HG02759 (cell line): Measurements from ENCODE around the gene ARHGEF11.
"Not testable (repeated sequence)": the region's sequence is repeated elsewhere in the genome, so short reads cannot be mapped to it uniquely, and the experiment has no call there.

Source experiments
- ATAC-seq: cut with Tn5 transposase; IDR thresholded peaks from one replicate; pipeline ENCODE4 v1.9.1; 2021; ENCODE audit warnings: mild to moderate bottlenecking, moderate library complexity; ENCODE audit not compliant: unreplicated experiment

The ARHGEF11 gene

DNA sequence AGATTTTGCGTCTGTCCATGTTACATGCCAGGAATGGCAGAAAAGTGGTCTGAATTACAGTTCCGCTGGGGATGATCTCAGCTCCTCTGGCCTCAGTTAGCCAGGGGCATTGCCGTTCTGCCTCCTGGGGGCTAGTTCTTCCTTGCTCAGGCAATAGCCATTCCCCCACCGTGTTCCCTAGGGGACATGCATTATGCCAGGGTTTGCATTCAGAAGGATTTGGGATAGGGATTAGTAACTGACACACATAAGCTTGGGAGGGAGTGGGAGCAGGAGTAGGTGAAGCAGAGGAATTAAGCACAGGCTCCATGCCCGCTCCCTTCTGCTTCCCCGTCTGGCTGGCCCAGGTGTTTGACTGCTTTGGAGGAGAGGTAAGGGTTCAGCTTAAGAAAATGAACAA is 112.4 kb downstream of the ARHGEF11 start:
- no peak for ATAC-seq

DNA sequence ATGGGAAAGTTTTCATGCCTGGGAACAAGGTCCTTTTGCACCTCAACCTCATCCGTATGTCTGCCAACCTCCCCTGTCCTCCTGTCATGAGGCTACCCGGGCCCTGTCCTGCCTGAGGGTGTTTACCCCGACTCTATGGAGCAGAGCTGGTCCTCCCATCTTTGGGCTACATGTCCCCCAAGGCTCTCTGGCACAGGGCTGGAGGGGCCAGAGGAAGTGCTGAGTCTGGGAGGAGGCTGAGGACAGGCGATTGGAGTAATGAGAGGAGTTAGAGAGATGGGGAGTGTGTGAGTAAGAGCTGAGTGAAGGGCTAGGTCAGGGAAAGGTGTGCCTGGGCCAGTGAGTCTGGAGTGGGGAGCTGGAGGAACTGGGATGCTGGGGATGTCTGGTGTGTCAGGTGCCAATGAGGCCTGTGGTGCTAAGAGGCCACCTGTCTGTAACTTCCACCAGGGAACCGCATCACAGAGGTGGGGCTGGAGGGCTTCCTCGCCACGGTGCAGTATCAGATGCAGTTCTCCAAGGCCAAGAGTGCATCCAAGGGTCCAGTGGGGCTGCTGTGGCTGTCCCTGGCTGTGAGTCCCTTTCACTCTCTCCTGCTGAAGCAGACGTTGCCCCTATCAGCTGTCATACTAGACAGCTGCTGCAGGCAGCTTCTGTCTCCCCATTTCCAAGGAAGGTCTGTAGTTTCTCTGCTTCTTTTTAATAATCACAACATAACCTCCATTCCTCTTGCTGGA is 113.4 kb downstream of the ARHGEF11 start:
- ATAC-seq: no peak

DNA sequence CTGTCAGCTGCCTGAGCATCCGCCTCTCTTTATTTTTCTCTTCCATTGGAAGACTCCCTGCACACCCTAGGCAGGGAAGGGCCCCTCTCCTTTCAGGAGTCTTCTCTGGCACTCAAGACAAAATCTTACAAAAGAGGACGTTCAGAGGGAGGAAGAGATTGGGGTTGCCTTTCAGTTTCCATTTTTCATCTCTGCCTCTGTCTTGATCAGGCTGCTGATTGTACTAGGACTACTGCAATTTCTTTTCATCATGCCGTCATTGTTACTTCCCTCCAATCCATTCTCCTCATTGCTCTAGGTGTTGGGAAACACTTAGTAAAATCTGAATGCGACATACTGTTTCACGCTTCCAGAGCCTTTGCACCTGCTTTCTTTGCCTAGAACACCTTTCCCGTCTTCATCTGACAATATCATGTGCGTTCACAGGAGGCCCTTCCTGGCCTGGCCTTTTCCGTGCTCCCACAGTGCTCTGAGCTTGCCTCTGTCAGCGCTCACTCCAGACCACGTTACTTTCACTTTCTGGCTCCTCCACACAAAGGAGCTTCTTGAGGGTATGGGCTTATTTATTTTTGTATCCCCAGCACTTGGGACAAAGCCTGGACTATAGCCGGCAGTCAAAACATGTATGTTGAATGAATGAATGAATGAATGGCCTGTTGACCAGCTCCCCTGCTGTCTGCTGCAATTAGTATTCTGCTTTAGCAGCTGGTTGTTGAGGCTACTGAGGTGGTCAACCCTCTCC is 114.2 kb downstream of the ARHGEF11 start:
- ATAC-seq: no peak

DNA sequence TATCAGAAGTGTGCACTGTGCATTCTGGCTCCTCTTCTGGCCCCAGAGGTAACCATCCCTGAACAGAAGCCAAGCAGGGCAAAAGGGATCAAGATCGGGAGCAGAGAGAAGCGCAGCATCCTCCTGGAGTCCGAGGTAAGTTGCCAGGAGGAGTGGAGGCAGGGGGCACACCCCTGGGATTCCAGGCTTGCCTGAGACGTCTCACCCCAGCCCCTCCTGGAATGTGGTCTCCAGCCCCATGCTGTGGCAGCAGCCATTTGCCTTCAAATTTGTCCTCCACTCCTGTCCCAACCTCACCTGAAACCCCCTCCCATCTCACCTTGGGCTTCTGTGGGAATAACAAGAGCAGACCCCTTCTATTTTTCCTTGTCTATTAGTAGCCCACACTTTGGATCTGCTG is 115.1 kb downstream of the ARHGEF11 start:
- ATAC-seq: no peak

DNA sequence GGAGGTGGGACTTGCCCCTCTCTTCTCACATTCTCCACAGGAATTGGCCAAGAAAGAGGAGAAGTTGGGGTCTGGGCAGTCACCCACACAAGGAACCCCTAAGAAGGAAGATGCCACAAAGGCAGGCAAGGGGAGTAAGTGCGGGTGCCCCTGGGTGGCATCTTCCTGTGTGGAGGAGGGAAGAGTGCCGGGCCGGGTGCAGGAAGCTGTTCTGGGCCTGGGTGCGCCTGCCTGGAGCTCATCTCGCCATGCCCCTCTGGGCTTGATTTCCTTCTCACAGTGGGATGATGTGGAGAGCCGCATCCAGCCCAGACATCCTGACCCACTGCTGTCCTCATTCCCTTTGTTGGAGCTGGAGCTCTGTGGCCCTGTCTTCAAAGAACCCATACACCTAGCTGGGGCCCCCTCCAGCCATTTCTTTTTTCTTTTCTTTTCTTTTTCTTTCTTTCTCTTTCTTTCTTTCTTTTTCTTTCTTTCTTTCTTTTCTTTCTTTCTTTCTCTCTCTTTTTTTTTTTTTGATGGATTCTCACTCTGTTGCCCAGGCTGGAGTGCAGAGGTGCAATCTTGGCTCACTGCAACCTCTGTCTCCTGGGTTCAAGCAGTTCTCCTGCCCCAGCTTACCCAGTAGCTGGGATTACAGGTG is 115.8 kb downstream of the ARHGEF11 start:
- ATAC-seq: no peak

DNA sequence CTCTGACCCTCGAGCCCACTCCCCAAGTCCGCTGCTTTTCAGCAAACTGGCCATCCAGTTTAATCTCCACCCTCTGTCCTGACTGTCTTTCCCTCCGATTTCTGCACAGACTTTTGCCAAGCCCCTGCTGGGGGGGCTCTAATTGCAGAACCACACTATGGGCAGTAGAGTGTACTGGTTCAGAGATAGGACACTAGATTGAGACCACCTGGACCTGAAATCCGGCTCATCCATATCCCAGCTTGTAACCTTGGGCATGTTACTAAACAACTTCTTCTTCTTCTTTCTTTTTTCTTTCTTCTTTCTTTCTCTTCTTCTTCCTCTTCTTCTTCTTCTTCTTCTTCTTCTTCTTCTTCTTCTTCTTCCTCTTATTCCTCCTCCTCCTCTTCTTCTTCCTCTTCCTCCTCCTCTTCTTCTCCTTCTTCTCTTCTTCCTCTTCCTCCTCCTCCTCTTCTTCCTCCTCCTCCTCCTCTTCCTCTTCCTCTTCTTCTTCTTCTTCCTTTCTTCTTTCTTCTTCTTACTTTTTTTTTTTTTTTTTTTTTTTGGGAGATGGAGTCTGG is 117.4 kb downstream of the ARHGEF11 start:
- ATAC-seq: no peak

DNA sequence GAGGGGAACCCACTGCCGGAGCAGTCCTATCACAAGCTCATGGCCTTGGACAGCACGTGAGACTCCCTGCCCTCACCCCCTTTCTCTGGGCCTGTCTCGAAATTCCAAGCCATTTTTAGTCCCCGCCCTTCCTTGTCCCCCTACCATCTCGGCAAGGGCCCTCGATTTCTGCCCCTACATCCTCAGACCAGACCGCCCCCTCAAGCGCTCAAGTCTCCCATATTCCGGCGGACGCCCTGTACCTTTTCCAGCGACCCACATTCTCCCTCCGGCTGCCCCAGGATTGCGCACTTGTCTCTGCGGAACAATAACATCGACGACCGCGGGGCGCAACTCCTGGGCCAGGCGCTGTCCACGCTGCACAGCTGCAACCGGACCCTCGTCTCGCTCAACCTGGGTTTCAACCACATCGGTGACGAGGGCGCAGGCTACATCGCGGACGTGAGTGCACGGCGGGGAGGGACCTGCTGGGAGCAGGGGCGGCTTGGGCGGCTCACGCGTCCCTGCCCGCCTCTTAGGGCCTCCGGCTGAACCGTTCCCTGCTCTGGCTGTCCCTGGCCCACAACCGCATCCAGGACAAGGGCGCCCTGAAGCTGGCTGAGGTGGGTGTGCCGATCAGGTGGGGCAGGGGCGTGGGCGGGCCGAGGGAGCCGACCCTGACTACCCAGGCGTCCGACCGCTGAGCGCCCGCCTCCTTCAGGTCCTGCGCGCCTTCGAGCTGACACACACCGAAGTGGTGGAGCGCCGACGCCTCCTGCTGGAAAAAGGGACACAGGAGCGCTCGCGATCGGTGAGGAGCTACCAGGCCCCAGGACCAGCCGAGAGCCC is 118.1 kb downstream of the ARHGEF11 start:
- ATAC-seq: no peak

DNA sequence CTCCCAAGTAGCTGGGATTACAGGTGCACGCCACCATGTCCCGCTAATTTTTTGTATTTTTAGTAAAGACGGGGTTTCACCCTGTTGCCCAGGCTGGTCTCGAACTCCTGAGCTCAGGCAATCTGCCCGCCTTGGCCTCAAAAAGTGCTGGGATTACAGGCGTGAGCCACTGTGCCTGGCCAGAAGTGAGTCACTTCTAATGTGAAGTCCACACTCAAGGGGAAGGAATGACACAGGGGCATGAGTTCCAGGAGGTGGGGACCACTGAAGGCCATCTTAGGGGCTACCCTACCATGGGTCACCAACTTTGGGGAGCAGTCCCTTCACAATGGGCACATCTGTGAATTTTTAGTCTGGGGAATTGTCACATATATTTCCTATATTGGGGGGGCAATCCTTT is 118.8 kb downstream of the ARHGEF11 start:
- ATAC-seq: not testable (repeated sequence)

DNA sequence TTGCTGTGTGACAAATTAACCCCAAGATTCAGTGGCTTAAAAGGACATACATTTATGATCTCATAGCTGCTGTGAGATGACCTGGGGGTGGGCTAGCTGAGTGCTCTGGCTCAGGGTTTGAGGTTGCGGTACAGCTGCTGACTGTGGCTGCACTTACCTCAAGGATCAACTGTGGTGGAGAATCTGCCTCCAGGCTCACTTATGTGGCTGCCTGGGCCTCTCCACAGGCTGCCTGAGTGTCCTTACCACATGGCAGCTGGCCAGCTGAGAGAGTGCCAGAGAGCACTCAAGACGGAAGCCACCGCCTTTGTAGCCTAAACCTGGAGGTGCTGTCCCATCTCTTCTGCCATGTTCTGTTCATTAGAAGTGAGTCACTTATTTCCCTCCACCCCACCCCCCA is 119.4 kb downstream of the ARHGEF11 start:
- no peak for ATAC-seq

DNA sequence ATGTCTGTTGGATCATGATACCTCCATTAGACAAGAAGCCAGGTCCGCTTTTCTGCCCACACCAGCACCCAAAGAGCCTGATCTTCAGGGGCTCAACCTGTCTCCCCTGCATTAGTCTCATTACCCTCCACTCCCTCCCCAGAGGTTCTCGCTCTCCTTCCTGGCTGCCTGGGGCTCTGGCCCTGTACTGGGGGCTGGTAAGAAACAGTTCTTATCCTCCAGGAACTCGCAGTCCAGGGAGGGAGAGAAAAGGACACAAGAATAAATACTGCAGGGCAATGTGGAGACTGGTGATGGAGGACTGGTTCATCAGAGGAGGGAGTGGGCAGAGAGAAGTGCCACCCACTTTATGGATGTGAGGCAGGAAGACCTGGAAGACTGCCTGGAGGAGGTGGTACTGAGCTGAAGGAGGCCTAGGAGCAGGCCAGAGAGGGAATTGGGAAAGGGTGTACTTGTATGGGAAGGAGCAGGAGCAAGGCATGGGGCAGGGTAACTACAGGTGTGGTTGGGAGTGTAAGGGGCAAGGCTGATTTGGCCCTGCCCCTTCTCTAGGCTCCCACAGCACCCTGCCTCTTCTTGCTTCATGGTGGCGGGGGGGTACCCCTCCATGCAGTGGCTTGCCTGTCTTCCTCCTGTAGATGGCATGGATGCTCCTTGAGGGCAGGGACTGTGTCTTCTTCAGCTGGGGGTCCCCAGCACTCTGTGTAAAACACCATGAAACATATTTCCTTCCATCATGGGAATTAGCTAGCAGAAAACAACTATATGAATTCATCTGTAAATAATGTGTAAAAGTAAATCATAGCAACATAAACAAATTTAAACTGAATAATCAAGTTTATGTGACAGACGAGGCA is 120.2 kb downstream of the ARHGEF11 start:
- ATAC-seq: no peak

DNA sequence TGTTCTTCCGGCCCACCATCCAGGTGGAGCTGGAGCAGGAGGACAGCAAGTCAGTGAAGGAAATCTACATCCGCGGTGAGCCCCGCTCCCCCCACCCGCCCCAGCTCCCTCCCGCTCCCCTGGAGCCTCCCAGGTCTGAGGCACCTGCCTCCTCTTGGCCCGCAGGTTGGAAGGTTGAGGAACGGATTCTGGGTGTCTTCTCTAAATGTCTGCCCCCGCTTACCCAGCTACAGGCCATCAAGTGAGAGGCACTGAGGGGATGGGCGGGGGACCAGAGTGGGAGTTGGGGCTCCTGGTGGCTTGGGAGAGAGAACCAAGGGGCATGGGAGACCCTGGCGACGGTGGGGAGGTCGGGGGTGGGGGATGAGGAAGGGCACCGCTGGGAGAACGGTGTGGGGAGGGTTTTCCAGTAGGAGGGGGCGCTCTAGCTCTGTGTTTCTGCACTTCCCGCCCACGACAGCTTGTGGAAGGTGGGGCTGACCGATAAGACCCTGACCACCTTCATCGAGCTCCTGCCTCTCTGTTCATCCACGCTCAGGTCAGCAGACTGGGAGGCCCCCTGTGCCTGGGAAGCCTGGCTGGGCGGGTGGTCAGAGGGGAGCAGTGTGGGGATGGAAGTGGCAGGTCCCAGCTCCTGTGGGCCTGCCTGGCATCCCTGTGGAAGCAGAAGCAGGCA is 120.9 kb downstream of the ARHGEF11 start:
- no peak for ATAC-seq

DNA sequence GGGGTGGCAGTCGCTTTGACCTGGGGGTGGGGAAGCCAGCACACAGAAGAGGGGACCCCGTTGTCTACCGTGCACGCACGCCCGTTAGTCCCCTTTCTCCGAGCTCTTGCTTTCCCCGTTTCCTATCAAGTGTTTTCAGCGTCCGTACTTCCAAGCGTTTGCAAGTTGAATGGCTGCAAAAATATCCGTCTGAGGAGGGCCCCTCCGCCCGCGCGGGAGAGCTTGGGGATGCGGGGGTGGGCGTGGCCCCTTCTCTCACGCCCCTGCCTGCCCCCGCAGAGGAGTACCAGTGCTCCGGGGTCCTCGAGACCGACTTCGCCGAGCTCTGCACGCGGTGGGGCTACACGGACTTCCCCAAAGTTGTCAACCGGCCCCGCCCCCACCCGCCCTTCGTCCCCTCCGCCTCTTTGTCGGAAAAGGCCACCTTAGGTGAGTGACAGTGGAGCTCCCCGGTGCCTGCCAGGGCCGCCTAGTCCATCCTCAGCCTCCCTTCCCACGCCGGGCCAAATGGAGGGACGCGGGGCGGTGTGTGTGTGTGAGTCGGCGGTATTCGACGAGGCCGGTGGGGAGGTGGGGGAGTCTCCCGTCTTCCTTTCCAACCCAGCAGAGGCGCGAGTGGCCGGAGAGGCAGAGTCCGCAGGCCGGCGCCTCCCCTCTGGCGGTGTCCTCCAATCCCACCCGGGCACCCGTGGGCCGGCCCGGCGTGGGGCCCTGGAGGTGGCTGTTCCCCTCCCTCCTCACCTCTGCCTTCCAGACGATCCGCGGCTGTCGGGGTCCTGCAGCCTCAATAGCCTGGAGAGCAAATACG is 121.7 kb downstream of the ARHGEF11 start:
- ATAC-seq: no peak

DNA sequence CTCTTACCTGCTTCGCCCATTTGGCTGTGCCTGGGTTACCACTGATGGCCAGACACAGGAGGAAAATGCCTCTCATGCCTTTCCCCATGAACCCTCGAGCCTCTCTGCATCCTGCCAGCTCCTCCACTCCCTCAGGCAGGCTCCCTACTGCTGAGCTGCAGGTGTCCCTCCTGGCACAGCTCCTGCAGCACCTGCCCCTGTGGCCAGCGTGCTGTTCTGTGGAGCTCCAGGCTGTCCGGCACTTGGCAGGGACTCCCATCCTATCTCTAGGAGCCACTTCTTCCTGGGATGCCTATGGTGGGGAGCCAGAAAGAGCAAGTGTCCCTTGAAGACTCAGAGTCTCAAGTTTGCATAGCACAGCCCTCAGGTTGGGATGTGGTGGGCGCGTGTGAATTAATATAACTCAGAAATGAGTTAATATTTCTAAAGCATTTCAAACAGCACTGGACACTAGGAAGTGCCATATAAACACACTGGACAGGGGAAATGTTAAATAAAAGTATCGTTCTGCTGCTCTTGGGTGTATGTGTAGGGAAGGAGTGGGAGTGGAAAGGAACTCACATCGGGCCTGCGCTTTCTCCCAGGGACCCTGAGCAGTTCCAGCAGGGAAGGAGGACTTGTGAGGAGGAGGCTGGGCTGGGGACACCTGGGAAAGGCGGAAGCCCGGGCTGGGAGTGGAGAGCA is 122.4 kb downstream of the ARHGEF11 start:
- ATAC-seq: no peak

DNA sequence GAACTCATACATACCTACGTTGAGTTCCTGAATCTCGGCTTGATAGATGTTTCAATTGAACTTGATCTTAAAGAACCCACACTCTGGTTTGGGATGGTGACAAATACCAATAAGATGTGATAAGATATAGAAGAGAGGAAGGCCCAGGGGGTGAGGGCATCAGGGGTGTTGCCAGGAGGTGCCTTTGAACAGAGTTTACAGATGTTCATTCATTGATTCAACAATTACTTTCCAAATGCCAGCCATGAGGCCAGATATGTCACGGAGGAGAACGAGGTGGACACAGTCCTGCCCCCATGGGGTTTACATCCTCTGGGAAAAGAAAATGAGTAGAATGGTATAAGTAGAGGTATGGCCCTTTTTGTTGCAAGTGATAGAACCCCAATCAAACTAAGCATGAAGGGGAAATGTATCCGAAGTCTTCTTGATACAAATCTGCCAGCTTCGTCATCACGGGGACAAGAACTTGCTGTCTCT is 124.5 kb downstream of the ARHGEF11 start:
- ATAC-seq: no peak

DNA sequence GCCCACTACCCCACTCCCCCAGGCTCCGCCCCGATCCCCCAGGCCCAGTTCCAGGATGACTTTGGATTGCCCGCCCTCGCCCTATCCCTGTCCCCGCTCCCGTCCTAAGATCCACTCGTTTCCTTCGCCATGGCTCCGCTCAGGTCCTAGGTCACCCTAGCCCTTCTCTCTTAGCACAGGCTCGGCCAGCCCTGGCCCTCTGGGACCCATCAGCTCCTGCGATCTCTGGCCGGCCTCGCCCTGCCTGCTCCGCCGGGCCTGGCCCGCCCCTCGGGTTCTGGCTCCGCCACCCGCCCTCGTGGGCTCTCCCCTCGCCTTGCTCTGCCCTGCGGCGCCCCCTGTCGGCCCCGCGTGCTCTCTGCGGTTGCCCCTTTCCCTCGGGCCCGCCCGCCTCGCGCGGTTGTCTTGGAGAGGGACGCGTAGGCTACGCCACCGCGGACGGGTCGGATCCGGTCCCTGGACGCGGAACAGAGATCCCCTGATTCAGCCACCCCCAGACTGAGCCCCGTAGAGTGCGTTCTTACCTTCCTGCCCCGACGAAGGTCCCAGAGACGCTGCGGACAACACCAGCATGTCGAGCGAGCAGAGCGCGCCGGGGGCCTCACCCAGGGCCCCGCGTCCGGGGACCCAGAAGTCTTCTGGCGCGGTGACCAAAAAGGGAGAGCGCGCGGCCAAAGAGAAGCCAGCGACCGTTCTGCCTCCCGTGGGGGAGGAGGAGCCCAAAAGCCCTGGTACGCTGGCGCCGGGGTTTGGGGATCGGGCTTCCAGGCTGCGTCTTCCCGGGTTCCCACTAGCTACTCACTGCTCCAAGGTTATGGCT is 125.1 kb downstream of the ARHGEF11 start, which contains the start of gene LRRC71:
Gene LRRC71, plus strand, starts transcription at position 400 of the 820 bp plus-strand sequence. Its CDS starts 172 bp downstream, at position 572.
- no peak for ATAC-seq

DNA sequence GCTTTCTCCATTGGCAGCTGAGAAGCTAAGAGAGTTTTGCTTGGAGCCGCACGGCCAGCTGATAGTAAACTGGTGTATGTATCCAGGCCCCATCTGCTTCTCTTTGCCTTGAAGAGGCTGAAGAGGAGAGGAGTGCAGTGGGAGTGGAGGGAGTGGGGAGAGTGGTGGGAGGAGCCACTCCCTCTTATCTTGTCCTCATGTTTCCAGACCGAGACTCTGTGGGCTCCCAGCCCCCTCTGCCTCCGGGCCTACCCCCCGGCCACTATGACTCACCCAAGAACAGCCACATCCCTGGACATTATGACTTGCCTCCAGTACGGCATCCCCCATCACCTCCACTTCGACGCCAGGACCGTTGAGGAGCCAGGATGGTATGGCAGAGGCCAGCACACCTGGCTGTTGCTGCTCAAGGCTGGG is 131.1 kb downstream of the ARHGEF11 start:
- no peak for ATAC-seq
